Measurements from ENCODE around the gene PRKAB1.
"Not testable (repeated sequence)": the region's sequence is repeated elsewhere in the genome, so short reads cannot be mapped to it uniquely, and the experiment has no call there.

The PRKAB1 gene

DNA sequence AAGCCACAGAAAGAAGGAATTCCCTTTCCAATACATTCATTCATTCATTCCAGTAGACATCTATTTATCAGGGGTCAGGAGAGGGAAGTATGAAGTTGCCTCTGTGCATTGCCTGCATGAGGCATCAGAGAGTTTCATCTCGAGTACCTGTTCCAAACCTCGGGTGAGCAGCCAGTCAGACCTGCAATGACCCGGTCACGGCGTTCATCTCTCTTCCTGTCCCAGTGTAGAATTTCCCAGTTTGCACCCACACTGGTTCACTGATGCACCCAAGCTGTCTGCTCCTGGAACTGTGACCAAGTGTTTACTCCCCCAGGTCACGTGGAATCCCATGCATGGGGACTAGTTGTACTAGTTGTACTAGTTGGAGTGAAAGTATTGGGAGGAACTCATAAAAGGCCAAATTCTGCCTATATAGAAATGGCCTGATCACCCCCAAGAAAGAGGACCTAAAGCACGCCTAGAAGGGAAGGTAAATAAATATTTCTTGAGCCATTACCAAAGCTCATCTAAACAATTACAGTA is 22.3 kb upstream of the PRKAB1 start:
- no peak overlapping the region for H3K4me3 ChIP-seq (replicated peaks; ENCODE audit: low read depth, low read length)
- TF ChIP-seq, protein P1, sequence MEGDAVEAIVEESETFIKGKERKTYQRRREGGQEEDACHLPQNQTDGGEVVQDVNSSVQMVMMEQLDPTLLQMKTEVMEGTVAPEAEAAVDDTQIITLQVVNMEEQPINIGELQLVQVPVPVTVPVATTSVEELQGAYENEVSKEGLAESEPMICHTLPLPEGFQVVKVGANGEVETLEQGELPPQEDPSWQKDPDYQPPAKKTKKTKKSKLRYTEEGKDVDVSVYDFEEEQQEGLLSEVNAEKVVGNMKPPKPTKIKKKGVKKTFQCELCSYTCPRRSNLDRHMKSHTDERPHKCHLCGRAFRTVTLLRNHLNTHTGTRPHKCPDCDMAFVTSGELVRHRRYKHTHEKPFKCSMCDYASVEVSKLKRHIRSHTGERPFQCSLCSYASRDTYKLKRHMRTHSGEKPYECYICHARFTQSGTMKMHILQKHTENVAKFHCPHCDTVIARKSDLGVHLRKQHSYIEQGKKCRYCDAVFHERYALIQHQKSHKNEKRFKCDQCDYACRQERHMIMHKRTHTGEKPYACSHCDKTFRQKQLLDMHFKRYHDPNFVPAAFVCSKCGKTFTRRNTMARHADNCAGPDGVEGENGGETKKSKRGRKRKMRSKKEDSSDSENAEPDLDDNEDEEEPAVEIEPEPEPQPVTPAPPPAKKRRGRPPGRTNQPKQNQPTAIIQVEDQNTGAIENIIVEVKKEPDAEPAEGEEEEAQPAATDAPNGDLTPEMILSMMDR (IDR thresholded peaks at IDR 0.05; ENCODE audit: low read length, missing control alignments), result no peak
- no peak for DNase-seq (ENCODE audit: low read depth)

DNA sequence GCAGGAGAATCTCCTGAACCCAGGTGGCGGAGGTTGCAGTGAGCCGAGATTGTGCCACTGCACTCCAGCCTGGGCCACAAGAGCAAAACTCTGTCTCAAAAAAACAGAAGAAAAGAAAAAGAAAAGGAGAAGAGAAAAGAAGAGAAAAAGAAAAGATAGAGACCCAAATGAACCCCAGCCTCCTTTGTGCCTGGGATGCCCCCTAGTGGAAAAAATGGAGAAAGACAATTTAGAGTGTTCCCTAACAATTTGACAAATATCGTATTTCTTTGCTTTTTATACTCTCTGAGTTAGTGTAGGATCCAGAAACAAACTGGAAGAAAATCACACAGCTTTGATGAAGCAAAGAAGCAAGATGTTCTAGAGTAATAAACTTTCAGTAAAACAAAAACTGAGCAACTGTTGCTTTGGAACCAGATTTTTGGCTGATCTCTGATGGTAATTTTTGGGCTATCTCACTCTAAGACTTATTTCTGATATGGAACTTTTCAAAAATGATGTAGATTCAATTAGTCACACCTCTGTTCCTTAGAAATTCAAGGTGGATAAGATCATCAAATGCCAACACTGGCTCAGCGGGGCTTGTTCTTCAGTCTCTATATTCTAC is 18.6 kb upstream of the PRKAB1 start:
- no peak overlapping the region for H3K4me3 ChIP-seq (replicated peaks; ENCODE audit: low read depth, low read length)
- TF ChIP-seq, protein P1 (IDR thresholded peaks at IDR 0.05; ENCODE audit: low read length, missing control alignments), result peak; percentile 72
- peak; percentile 29 for DNase-seq (ENCODE audit: low read depth)

DNA sequence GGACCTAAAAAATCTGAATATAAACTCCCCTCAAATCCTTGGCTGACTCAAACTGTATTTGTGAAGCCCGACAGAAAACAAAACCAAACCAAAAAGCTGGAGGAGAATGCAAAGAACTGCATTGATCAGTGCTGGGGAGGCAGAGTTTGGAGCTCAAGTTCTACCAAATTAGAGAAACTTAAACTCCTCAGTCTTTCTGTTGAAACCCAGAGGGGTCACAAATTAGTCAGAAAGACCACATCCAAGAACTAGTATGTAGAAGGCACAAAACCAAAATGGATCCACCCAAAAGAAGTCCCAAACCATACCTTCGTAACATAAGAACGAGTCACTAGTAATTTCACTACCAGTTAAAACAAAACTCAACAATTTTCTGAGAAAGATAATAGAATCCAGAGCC is 15.3 kb upstream of the PRKAB1 start:
- no peak for DNase-seq (ENCODE audit: low read depth)
- H3K4me3 ChIP-seq (replicated peaks; ENCODE audit: low read depth, low read length), result no peak overlapping the region
- TF ChIP-seq, protein P1 (IDR thresholded peaks at IDR 0.05; ENCODE audit: low read length, missing control alignments), result no peak

DNA sequence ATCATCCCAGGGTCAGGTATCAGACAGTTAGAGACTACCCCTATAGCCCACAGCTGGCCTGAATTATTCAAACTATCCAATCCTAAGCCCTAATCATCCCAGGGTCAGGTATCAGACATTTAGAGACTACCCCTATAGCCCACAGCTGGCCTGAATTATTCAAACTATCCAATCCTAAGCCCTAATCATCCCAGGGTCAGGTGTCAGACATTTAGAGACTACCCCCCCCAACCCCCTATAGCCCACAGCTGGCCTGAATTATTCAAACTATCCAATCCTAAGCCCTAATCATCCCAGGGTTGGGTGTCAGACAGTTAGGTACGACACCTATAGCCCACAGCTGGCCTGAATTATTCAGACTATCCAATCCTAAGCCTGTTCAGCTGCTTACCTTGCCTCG is 10.9 kb upstream of the PRKAB1 start:
- not testable (repeated sequence) for DNase-seq (ENCODE audit: low read depth); H3K4me3 ChIP-seq (replicated peaks; ENCODE audit: low read depth, low read length)

DNA sequence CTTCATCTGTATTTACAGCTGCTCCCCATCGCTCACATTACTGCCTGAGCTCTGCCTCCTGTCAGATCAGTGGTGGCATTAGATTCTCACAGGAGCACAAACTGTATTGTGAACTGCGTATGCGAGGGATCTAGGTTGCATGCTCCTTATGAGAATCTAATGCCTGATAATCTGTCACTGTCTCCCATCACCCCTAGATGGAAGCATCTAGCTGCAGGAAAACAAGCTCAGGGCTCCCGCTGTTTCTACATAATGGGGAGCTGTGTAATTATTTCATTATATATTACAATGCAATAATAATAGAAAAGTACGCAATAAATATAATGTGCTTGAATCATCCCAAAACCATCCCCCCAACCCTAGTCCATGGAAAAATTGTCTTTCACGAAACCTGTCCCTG is 9.8 kb upstream of the PRKAB1 start:
- H3K4me3 ChIP-seq (replicated peaks; ENCODE audit: low read depth, low read length); DNase-seq (ENCODE audit: low read depth): not testable (repeated sequence)
- TF ChIP-seq, protein P1 (IDR thresholded peaks at IDR 0.05; ENCODE audit: low read length, missing control alignments), result peak; percentile 4

DNA sequence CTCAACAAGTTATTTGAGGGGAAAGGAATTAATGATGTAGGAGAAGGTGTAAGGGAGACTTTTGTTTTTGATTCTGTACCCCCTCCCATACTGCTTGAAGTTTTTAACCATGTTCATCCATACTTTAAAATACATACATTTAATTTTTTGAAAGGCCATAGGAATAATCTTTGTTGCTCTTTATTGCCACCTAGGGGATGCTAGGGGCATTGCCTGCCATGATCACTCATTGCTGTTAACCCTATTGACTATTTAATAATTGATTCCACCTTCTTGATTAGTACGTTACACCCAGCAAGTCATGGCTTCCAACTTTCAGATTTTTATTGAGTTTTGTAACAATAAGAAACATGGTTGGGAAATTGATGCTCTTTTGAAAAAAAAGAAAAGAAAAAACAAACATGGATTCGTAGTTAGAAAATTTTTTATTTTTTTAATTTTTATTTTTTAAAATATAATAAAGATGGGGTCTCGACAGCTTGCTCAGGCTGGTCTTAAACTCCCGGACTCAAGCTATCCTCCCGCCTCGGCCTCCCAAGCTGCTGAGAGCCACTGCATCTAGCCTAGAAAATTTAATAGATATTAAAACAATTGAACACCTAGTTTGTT is 8.5 kb upstream of the PRKAB1 start:
- peak; percentile 45 for DNase-seq (ENCODE audit: low read depth)
- H3K4me3 ChIP-seq (replicated peaks; ENCODE audit: low read depth, low read length), result no peak overlapping the region
- TF ChIP-seq, protein P1 (IDR thresholded peaks at IDR 0.05; ENCODE audit: low read length, missing control alignments), result peak; percentile 96

DNA sequence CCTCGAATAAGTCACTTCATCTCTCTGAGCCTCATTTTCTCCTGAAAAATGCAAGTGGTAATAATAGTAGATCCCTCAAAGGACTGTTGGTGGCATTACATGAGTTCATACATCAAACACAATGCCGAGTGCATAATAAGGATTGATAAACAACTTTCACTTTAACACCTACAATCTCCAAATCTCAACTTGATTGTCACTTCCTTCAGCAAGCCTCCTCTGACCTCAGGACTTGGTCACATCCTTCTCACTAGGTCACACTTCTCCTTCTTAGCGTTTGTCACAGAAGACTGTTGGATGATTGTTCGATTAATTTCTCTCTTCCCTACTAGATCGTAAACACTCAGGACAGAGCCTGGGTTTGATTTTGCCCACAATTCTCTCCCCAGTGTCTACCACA is 7.9 kb upstream of the PRKAB1 start:
- no peak for DNase-seq (ENCODE audit: low read depth)

More for the DNA sequence above, 7.9 kb upstream of the PRKAB1 start:
- no peak overlapping the region for H3K4me3 ChIP-seq (replicated peaks; ENCODE audit: low read depth, low read length)
- TF ChIP-seq, protein P1 (IDR thresholded peaks at IDR 0.05; ENCODE audit: low read length, missing control alignments), result no peak
